ENCODE measurements around the gene PSMD10. TPM values are rescaled to one million over a fixed set of nuclear protein-coding genes. Genes with fewer than 3 reads are reported as not detected.

The PSMD10 gene
- total RNA-seq, 1 experiment from 2014 or later: 54.8 TPM

DNA sequence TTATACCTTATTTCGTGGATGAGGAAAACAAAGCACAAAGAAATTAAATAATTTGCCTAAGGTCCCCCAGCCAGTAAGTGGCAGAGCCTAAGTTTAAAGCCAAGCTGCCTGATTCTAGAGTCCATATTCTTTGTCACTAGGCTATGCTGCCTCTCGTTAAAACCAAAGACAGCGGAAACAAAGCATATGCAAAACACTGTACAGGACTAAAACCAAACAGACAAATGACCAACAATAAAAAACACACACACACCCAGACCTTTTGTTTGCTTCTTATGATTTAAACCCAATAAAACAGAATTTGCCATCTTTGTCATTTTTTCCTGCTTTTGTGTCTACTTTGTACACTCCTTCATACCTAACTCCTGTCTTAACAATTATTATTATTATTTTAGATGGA is 56.6 kb downstream of the PSMD10 start:
- no peaks in the 10 kb centered on the region for H3K27me3 Mint-ChIP-seq (ENCODE audit: unreplicated experiment)
- CTCF ChIA-PET: no interaction called here
- no peak for DNase-seq
- H3K27ac Mint-ChIP-seq (ENCODE audit: unreplicated experiment): no peak overlapping the region
- intact Hi-C loops (cut with micrococcal nuclease; ENCODE audit: unreplicated experiment): loop anchor here (5.0 kb wide), 1 partner anchor 38 kb away; no protein-coding TSS in a partner anchor
- no peak overlapping the region for H3K4me3 Mint-ChIP-seq (ENCODE audit: low read depth, unreplicated experiment)
- no peaks in the 10 kb centered on the region for H3K36me3 Mint-ChIP-seq (ENCODE audit: insufficient read depth, unreplicated experiment)
- H3K4me1 Mint-ChIP-seq (ENCODE audit: low read depth, unreplicated experiment): peaks cover 49% of the 10 kb centered on the region
- no peaks in the 10 kb centered on the region for H3K9me3 Mint-ChIP-seq (ENCODE audit: low read depth, unreplicated experiment)
- TF ChIP-seq CTCF (IDR thresholded peaks at IDR 0.05; ENCODE audit: unreplicated experiment): no peak
- BruUV-seq (replicated peaks): no TSS peak

Other genes starting within 250 kb of the PSMD10 start
- gene TEX13B, start 109.2 kb downstream of the PSMD10 start, total RNA-seq (2022): not detected in 2 replicates
- 2.6 and 23.2 TPM in 2 replicates for gene VSIG1, start 46.5 kb downstream of the PSMD10 start, total RNA-seq (2022)
- gene ATG4A, start 236 bp upstream of the PSMD10 start, total RNA-seq (2022): 9.8 and 10.5 TPM in 2 replicates

All from Calu3 (cell line).